ENCODE results near the gene HSD11B1L. TPM values are rescaled to one million over a fixed set of nuclear protein-coding genes. Genes with fewer than 3 reads are reported as not detected.
"Not testable (repeated sequence)": the region's sequence is repeated elsewhere in the genome, so short reads cannot be mapped to it uniquely, and the experiment has no call there.

Gene HSD11B1L
- total RNA-seq, 4 donors from 2014 or later: 7.3 to 30.4 (median 15.8) TPM

DNA sequence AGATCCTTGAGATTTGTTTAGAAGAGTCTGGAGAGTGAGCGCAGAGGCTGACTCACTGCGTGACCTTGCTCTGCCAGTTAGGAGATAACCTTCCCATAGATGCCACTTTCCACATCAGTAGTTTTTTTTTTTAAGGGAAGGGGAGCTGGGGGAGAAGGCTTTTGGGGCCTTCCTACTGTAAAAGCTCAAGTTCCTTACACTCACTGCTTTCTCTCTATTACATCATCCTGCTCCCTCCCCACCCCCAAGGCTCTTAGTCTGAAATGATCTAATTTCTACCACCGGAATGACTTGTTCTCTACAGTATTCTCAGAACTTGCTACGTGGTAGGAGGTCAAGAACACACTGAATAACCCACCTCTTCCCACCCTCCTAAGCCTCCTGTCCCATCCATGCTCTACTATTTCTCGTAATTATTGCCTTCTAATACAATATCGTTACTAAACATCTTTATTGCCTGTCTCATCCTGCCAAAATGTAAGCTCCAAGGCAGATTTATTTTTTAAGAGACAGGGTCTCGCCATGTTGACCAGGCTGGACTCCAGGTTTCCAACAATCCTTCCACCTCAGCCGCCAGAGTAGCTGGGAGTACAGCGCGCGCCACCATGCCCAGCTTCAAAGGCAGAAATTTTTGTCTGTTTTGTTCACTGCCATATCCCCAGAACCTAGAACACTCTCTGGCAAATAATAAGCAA lies 37.9 kb downstream of the HSD11B1L start:
- H3K36me3 ChIP-seq: no peaks in the 10 kb centered on the region
- peaks cover 9 to 16% of the 10 kb centered on the region in 2 donors for H3K4me1 ChIP-seq
- intact Hi-C loops (cut with DNase I): no loop called here
- no peak for DNase-seq
- WGBS, 2 donors: 27 to 31% methylated on average over 11 of the region's 11 CpGs
- no peaks in the 10 kb centered on the region for H3K27me3 ChIP-seq
- peak overlapping the region in 1 of 3 donors; percentile 71 for H3K27ac ChIP-seq
- H3K9me3 ChIP-seq: no peaks in the 10 kb centered on the region
- TF ChIP-seq CTCF (IDR thresholded peaks at IDR 0.05): no peak
- TF ChIP-seq POLR2A (IDR thresholded peaks at IDR 0.05): no peak
- H3K4me3 ChIP-seq (replicated peaks in 1 of 3): peak overlapping the region in 2 of 3 donors; percentile 94 to 97

GRCh38 chr19:5719274-5719960 lies 38.6 kb downstream of the HSD11B1L start:
- H3K9me3 ChIP-seq: no peaks in the 10 kb centered on the region
- DNase-seq: peak; percentile 21 to 28
- H3K27ac ChIP-seq: peak overlapping the region; percentile 71 to 89 (median 81)
- peak overlapping the region; percentile 57 to 97 (median 94) for H3K4me3 ChIP-seq (replicated peaks in 1 of 3)
- intact Hi-C loops (cut with DNase I): no loop called here
- peaks cover 9 to 16% of the 10 kb centered on the region in 2 donors for H3K4me1 ChIP-seq
- H3K27me3 ChIP-seq: no peaks in the 10 kb centered on the region
- 0 to 1% methylated on average over 20 to 21 of the region's 58 CpGs for WGBS, 2 donors
- TF ChIP-seq POLR2A (IDR thresholded peaks at IDR 0.05): no peak
- TF ChIP-seq CTCF (IDR thresholded peaks at IDR 0.05): no peak
- no peaks in the 10 kb centered on the region for H3K36me3 ChIP-seq

- DNase-seq: peak; percentile 98 to 99
- Histone ChIP-seq H3K4me3 (replicated peaks in 1 of 3) (peak within 1 kb of the TSS; percentile 57 to 97 (median 94)), H3K27ac (peak within 1 kb of the TSS; percentile 71 to 89 (median 81)), H3K9me3 (no peaks in the 10 kb centered on the region), H3K27me3 (no peaks in the 10 kb centered on the region), H3K36me3 (no peaks in the 10 kb centered on the region), H3K4me1 (peaks cover 9 to 16% of the 10 kb centered on the region in 2 donors)
- intact Hi-C loops (cut with DNase I): no loop called here
- peak; percentile 79 to 98 (median 92) for TF ChIP-seq CTCF (IDR thresholded peaks at IDR 0.05)
- TF ChIP-seq POLR2A (IDR thresholded peaks at IDR 0.05): peak in 1 of 2 donors; percentile 64
- 0% methylated on average over 21 to 42 of the region's 90 CpGs for WGBS, 2 donors
Observed at GRCh38 chr19:5719961-5720790, 39.3 kb downstream of the HSD11B1L start, which contains the start of the genes CATSPERD and LONP1. Gene CATSPERD (plus strand): TSS chr19:5720637. CDS start chr19:5720738, 101 bp downstream. Gene LONP1 (minus strand): TSS chr19:5720146. CDS start chr19:5720132, 14 bp downstream.

- Histone ChIP-seq H3K9me3 (no peaks in the 10 kb centered on the region), H3K4me3 (replicated peaks in 1 of 3) (no peak overlapping the region), H3K27ac (no peak overlapping the region), H3K36me3 (no peaks in the 10 kb centered on the region), H3K4me1 (no peaks in the 10 kb centered on the region), H3K27me3 (no peaks in the 10 kb centered on the region)
- 90 to 94% methylated on average over 4 of the region's 4 CpGs for WGBS, 2 donors
- no peak for TF ChIP-seq POLR2A (IDR thresholded peaks at IDR 0.05)
- no peak for TF ChIP-seq CTCF (IDR thresholded peaks at IDR 0.05)
- no peak for DNase-seq
- intact Hi-C loops (cut with DNase I): no loop called here
Observed at GRCh38 chr19:5727453-5728050, 46.7 kb downstream of the HSD11B1L start.

- H3K27me3 ChIP-seq; H3K4me1 ChIP-seq; H3K27ac ChIP-seq; DNase-seq; H3K4me3 ChIP-seq (replicated peaks in 1 of 3); intact Hi-C loops (cut with DNase I); H3K9me3 ChIP-seq; H3K36me3 ChIP-seq: not testable (repeated sequence)
- 78 to 88% methylated on average over 2 of the region's 2 CpGs for WGBS, 2 donors
Observed at GRCh38 chr19:5733172-5733571, 52.3 kb downstream of the HSD11B1L start.
